8988T (cell line): Measurements from ENCODE around the gene MAMDC4.

Experiments used
- DNase-seq: peaks from one replicate; pipeline ENCODE4 v3.0.0; 2011

MAMDC4 gene

DNA sequence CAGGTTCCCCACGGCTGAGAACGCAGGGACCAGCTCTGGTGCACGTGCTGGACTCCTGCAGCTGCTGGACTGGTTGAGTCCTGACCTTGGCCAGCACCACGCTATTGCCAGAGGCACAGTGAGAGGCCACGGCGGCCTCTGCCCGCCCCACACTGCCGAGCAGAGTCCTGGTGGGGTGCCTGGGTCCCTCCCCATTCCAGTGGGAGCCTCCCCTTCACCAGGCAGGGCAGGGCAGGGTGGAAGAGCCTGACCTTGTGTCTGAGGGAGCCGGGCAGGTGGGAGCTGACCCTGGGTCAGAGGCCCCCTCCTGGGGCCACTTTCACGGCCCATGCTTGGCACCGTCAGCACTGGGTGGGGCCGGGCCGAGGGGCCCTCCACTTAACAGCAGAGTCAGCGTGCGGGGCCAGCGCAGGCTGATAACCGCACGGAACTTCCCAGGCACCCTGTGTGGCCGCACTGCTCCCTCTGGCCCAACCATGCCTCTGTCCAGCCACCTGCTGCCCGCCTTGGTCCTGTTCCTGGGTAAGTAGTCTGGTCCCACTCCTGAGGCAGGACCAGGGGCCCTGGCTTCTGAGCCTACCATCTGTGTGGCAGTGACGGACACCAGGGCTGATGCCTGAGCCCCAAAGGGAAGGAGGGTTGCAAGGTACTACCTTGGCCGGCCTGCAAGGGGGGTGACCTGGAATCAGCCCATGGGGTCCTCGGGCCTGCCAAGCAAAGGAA is at the start of gene MAMDC4:
TSS of gene MAMDC4 (plus strand) at position 406 of the 723 bp plus-strand sequence. CDS start at position 477, 71 bp downstream.
- no peak for DNase-seq

DNA sequence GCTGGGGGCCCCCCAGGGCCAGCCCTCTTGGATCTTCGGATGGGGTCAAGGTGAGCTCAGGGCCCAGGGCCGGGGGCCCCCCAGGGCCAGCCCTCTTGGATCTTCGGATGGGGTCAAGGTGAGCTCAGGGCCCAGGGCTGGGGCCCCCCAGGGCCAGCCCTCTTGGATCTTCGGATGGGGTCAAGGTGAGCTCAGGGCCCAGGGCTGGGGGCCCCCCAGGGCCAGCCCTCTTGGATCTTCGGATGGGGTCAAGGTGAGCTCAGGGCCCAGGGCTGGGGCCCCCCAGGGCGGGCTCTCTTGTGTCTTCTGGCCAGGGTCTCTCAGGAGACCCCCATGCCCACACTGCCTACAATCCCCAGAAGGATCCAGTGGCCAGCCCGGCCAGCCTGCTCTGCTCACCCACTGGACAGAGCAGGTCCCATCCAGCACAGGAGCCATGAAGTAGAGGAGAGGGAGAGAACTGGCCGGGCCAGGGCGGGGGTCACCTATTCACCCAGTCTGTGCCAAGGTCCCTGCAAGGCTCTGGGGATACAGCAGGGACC is 49.1 kb upstream of the MAMDC4 start:
- DNase-seq = peak; percentile 1

DNA sequence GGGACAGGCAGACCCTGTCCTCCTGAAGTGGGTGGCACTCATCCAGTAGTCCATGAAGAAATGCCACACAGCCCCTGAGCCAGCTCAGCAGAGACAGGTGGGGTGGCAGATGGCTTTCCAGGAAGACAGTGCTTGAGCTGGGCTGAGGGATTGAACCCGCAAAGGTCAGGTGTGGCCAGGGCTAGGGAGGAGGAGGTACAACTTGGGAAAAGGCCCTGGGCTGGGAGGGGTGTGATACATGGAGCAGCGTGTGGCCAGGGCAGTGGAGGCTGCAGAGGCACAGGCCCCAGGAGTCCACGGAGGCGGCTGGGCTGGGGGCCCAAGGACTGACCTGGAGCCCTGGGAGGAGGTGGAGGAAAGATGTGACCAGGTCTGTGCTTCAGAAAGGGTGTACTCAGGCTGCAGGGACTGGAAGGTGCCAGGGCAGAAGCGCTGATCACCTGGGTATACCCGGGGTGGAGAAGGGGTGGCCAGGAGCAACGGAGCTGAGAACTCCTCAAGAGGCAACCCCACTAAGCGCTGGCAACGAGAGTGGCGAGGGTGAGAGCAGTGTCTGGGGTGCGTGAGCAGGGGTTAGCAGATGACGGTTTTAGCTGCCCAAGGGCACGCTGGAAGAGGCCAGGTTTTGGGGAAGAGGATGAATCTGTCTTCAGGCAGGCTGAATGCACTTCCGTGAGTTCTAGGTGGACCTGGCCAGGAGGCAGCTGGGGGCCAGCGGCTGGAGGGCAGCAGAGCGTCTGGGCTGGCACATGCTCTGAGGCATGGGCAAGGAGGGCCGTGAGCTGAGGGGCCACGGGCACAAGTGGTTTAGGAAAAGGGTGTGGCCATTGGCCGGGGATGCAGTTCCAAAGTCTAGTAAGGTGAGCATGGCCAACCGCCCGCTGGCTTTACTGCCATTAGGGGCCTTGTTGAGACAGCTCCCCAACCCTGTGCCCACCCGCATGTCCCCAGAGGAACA is 48.3 kb upstream of the MAMDC4 start:
- DNase-seq = peak; percentile 17

DNA sequence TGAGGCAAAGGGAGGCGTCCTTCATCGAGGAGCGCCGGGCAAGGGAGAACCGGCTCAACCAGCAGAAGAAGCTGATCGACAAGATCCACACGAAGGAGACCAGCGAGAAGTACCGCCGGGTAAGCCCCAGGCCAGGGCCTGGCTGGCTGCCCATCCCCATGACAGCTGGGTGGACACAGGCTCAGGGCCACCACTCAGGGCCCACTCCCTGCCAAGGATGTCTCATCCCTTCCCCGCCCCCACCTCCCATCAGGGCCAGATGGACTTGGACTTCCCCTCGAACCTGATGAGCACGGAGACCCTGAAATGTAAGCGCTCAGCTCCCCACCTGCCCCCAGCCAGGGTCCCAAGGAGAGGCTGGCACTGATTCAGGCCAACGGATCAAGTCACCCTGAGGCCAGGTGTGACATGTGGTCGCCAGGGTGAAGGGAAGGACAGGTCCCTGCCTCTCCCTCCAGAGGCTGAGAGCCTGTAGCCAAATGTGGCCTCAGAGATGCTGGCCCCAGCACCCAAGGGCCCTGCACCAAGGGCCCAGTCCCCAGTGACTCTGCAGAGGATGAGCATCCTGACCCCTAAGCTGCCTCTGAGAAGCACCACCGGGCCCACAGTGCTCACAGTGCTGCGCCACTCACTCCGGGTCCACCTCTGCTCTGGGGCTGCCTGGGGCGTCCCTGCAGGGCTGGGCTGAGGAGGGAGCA is 47.5 kb upstream of the MAMDC4 start:
- DNase-seq = peak; percentile 8

DNA sequence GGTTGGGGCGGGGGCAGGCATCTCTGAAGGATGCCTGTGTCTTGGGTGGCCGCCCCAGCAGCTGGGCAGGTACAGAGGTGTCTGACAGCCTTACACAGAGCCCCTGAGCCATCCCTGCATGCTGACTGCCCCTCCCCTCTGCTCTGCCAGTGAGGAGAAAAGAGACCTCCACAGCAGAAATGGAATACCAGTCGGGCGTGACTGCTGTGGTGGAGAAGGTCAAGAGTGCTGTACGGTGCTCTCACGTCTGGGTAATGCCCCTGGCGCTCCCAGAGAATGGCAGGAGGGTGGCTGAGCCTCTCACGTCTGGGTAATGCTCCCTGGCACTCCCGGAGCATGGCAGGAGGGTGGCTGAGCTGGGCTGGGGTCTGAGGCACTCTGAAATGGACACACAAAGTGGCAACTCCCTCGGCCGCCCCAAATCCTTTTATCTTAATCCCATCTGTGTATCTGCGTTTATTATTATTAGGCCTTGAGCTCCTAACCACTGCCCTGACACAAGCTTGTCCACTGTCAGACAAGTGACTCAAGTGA is 46.9 kb upstream of the MAMDC4 start:
- DNase-seq = peak; percentile 14

DNA sequence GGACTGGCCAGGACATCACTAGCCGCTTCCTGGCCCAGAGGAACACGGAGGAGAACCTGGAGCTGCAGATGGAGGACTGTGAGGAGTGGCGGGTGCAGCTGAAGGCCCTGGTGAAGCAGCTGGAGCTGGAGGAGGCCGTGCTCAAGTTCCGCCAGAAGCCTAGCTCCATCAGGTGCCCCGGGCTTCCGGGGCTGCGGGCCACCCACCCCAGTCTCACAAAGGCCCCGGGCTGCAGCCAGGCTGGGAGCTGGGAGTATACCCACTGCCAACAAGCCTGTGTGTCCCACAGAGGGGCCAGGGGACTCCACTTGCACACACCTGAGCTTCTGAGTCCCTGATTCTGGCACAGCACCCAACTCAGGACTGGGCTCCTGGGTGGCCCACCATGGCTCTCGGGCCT is 46.1 kb upstream of the MAMDC4 start:
- peak; percentile 18 for DNase-seq

DNA sequence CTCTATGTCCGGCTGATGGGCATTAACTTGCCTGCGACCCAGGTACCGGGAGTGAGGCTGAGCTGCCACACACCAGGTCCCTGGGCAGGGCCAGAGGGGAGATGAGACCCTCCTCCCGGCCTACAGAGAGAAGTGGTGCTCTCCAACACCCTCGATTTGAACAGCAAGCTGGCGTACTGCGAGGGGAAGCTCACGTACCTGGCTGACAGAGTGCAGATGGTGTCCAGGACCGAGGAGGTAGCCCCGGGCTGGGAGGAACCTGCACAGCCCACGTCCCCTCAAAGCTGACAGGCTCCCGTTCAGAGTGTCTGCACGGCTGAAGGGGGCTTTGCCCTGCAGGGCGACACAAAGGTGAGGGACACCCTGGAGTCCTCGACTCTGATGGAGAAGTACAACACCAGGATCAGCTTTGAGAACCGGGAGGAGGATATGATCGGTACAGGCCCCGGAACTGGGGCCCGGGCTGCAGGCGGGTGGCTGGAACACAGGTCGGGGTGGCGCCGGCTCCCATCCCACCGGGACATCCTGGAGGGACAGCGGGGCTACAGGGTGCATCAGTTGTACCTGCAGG is 45.4 kb upstream of the MAMDC4 start:
- no peak for DNase-seq

DNA sequence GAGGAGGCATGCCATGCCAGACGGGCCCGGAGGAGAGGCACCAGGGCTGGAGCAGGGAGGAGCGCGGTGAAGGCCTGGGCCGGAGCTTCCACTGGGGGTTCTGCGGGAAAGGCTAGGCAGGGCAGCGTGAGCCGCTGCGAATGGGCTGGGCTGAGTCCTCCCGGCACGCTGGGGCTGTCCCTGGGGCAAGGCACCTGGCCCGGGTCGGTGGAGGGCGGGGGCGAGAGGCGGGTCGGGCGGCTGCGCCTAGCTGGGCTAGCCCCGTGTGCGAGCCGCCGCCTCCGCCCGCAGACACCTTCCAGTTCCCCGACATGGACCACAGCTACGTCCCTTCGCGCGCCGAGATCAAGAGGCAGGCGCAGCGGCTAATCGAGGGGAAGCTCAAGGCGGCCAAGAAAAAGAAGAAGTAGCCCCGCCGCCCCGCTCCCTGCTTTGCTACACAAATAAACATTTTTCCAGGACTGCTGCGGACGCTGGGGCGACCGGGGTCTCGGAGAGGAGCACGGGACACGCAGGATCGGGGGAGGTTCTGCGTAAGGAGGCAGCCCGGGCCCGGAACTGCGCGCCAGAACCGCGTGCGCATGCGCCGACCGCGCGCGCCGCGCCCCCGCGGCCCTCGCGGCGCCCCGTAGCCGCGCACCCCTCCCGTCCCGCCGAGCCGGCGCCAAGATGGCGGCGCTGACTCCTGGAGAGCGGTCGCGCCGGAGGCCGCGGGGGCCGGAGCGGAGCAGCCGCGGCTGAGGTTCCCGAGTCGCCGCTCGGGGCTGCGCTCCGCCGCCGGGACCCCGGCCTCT is 44.7 kb upstream of the MAMDC4 start, which contains the start of gene RABL6:
TSS of gene RABL6 (plus strand) at position 668 of the 794 bp plus-strand sequence. CDS start 249 bp downstream, outside the sequence.
- peak; percentile 98 for DNase-seq

DNA sequence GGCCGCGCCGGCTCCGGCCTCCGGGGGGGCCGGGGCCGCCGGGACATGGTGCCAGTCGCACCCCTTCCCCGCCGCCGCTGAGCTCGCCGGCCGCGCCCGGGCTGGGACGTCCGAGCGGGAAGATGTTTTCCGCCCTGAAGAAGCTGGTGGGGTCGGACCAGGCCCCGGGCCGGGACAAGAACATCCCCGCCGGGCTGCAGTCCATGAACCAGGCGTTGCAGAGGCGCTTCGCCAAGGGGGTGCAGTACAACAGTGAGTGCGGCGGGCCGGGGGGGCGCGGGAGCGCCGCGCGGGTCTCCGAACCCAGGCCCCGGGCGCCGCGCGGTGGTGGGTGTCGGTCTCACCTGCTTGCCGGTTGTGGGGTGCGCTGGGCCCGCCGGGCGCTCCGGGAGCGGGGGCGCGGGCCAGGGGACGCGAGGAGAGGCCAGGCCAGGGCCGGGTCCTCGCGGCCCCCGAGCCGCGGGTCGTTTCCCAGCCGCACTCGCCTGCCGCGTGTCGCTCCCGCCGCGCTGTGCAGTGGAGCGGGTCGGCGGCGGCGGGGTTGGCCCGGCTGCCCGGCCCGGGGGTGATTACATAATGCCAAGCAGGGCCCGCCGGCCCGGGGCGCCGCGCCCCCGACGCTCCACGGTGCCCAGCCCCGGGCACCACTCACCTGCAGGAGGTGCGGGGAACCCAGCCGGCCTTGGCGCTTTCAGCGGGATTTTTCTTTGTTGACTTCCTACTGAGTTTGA is 43.9 kb upstream of the MAMDC4 start:
- no peak for DNase-seq

DNA sequence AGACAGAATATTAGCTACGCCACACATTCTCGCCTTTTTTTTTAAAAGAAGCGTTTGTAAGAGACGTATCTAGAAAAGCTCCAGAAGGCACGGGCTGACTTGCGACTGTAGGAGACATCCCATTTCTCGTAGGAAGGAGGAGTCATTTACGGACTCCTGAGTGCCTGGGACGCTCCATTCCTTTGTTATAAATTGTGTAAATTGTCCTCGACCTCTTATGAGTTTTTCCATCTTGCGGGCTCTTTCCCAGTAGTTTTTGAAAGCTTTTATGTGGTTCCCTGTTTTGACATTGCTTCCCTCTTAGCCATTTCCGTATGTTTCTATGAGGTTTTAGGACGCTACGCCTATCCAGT is 43.4 kb upstream of the MAMDC4 start:
- no peak for DNase-seq

DNA sequence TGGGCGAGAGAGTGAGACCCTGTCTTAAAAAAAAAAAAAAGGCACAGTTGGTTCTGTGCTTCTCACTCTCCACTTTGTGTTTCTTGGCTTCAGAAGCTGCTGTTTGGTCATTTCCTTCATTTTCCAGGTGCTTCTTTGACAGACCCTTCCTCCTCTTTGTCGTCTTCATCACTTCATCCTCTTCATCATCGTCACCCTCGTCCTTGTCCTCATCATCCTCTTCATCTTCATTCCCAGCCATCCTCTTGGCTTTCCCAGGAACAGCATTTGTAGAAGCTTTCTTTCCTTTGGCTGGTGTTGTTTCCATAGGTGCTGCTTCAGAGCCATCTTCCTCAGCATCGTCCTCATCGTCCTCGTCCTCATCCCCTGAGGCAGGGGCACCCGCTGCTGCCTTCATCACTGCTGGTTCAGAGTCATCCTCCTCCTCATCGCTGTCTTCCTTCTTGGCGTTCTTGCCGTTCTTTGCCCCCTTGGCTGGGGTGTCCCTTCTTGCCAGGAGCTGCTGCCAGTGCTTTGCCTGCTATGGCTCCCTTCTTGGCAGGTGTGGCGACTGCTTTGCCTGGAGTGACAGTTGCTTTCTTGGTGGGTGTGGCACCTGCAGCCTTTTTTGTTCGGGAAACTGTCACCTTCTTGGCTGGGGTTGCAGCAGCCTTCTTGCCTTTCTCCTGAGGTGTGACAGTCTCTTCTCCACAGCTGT is 37.3 kb upstream of the MAMDC4 start:
- no peak for DNase-seq

DNA sequence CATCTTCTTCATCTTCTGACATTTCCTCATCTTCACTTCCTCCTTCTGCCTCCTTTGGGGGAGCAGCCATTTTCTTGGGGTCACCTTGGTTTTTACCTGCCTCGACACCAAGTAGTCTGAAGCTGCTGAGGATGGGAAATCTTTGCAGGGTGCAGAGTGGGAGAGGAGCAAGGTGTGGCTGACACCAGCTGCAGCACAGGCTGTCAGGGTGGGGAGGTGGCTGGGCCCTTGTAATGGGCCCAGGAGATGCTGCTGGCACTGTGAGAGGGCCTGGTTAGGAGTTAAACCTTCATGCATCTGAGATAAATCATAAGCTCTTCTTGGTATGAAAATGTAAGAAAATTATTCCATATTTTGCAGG is 36.7 kb upstream of the MAMDC4 start:
- no peak for DNase-seq

DNA sequence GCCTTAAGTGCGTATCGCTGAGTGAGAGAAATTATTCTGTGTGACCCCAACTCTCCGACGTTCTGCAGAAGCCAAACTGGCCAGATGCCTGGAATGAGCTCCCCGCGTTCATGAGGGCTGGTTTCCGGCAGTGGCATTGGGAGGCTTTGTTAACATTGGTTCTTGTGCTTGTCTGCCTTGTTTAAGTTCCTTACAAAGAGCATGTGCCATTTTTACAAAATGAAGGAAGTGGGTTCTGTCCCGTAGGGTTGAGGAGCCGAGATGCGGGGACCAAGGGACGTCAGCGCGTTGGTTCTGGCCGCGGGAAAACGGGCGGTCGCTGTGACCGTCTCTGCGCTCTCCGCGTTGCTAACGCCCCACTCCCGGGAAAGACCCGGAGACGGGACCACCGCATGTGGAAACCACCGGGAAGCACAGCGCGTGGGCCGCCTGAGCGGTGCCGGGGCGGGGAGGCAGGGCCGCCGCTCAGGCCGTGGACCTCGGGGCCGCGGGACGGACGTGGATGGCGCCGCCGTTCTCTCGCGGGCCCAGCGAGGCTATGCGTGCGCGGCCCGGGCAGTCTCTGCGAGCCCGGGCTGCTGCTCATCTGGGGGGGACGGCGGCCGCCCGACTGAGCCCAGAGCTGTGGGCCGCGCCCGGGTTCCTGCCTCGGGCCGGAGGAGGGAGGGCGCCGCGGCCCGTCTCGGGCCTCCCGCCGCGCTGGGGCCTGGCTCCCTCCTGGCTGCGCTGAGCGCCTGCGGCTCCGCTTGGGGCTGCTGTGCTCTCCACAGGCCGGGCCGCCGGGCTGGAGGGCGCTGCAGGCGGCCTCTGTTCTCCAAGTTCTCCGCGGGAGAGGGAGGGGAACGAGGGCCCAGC is 30.9 kb upstream of the MAMDC4 start:
- no peak for DNase-seq

DNA sequence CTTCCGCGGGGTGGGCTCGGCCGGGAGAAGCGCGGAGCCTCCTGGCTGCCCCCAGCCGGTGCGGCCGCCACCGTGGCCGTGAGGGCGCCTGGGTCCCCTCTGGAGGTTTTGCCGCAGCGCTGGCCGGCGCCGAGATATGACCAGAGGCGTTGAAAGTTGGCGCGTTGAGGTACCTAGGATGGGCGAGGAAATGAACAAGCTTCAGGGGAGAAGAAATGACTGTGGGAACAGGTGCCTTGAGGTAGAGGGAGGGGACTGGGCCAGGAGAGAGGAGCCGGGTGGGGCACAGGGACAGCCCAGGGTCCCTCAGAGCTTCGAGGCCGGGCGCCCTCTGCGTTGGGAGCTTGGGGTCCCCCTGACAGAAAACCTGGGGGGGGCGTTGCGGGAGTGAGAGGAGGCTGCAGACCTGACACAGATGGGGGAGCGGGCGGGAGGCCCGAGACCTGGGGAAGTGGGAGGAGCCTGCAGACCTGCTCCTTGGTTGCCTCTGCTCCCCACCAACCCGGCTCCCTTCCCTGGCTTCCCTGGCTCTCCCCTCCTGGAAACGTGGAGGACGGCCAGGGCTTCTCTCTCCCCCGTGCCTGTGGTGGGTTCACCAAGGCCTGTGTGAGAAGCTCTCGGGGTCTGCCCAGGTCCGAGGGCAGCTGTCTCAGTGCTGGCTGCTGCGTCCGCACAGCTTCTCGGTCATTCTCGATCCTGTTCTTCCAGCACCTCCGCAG is 30.2 kb upstream of the MAMDC4 start:
- DNase-seq = no peak

DNA sequence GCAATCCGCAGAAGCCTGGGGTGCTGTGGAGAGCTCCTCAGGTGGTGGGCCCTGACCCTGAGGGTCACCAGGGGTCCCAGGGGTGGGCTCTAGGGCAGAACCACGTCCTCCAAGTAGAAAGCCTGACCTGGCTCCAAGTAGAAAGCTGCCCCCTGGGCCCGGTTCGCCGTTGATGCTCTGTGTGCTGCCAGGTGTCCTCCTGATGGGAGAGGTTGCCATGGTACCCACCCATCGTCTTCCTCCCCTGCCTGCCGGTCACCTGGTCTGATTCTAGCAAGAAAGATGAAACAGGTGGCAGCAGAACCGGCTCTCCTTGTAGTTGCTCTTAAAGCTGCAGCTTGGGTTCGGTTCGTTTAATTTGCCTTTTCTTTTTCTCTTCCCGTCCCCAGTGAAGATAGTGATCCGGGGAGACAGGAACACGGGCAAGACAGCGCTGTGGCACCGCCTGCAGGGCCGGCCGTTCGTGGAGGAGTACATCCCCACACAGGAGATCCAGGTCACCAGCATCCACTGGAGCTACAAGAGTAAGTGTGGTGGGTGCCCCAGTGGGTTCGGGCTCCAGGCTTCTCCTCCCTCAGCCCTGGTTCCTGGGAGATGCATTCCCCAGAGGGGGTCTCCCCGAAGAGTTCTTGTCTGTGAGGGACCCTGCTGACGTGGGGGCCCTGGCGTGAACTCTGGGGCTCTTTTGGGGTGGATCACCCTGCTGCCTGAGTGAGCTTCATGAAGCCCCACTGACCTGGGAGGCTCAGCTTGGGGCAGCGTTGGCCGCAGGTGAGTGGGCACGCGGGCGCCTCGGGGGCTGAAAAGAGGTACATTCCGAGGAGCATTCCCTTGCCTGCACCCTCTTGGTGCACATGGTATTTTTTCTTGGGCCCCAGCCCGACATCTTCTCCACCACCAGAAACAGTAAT is 28.8 kb upstream of the MAMDC4 start:
- no peak for DNase-seq

DNA sequence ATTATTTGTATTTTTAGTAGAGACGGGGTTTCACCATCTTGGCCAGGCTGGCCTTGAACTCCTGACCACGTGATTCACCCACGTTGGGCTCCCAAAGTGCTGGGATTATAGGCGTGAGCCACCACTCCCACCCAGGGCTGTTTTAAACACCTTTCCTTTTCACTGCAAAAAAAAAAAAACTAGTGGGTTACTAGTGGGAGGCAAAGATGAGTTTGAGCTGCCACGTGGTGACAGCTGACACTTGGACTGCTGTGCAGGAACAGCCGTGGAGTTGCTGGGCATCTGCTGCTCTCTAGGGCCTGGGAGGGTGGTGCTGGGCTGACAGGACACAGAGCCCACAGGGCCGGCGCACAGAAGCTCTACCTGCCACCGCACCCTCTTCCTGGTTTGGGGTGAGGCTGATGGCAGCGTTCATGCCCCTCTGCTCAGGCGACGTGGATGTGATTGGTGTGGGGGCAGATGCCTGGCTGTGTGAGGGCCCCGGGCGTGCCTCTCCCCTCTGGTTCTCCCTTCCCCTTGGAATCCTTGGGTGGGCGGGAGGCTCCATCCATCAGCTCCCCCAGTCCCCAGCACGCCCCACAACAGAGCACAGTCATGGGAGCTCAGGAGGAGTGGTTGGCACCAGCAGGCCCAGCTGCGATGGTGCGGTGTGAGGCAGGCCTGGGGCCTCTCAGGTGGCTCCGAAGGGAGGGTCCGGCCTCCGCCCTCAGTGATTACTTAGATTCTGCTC is 27.5 kb upstream of the MAMDC4 start:
- DNase-seq = no peak
